GM12872 (cell line): ENCODE results near the gene GALK2.

Source experiments
- CTCF ChIP-seq: IDR thresholded peaks from 3 replicates; pipeline ENCODE4 v1.5.1; 2011; ENCODE audit warnings: low read depth, mild to moderate bottlenecking, low read length, moderate library complexity; ENCODE audit not compliant: insufficient read depth

GALK2 gene

GRCh38 chr15:49187549-49188245 lies 17.6 kb downstream of the GALK2 start:
- TF ChIP-seq CTCF, result no peak

GRCh38 chr15:49188933-49189332 lies 18.9 kb downstream of the GALK2 start:
- TF ChIP-seq CTCF, result no peak

GRCh38 chr15:49189631-49190030 lies 19.6 kb downstream of the GALK2 start:
- TF ChIP-seq CTCF, result no peak

GRCh38 chr15:49190586-49190985 lies 20.5 kb downstream of the GALK2 start:
- TF ChIP-seq CTCF, result no peak

- no peak for TF ChIP-seq CTCF
Observed at GRCh38 chr15:49191892-49192291, 21.8 kb downstream of the GALK2 start.

GRCh38 chr15:49196856-49197255 lies 26.8 kb downstream of the GALK2 start:
- TF ChIP-seq CTCF, result no peak

GRCh38 chr15:49199666-49200065 lies 29.6 kb downstream of the GALK2 start:
- TF ChIP-seq CTCF, result no peak
